Endothelial cell of umbilical vein (primary cell): ENCODE results near the gene SERGEF.

Experiments
- EZH2 ChIP-seq: IDR thresholded peaks from 2 replicates; pipeline ENCODE4 v1.6.1; 2012; ENCODE audit warnings: borderline replicate concordance, low read depth, mild to moderate bottlenecking, moderate library complexity, low read length, inconsistent platforms; ENCODE audit not compliant: severe bottlenecking
- MYC ChIP-seq: IDR thresholded peaks from one replicate; pipeline ENCODE4 v1.6.1; 2011; ENCODE audit warnings: mild to moderate bottlenecking, low read depth, low read length
- POLR2AphosphoS5 ChIP-seq: IDR thresholded peaks from 2 replicates; pipeline ENCODE4 v1.6.1; 2012; ENCODE audit warnings: low read depth, mild to moderate bottlenecking, control low read depth, low read length, moderate library complexity; ENCODE audit not compliant: insufficient read depth
- TF ChIP-seq, protein P1 (sequence below), 2 donors: IDR thresholded peaks; 1 replicate in 1 of 2; 2 replicates in 1 of 2; pipeline ENCODE4 v1.5.1; 2011; ENCODE audit warnings: low read length in 2 of 2, mild to moderate bottlenecking in 2 of 2, moderate library complexity in 2 of 2, control low read depth in 1 of 2, inconsistent platforms in 1 of 2, low read depth in 1 of 2; ENCODE audit not compliant: insufficient read depth in 1 of 2; ENCODE audit errors: extremely low read depth in 1 of 2

DNA sequence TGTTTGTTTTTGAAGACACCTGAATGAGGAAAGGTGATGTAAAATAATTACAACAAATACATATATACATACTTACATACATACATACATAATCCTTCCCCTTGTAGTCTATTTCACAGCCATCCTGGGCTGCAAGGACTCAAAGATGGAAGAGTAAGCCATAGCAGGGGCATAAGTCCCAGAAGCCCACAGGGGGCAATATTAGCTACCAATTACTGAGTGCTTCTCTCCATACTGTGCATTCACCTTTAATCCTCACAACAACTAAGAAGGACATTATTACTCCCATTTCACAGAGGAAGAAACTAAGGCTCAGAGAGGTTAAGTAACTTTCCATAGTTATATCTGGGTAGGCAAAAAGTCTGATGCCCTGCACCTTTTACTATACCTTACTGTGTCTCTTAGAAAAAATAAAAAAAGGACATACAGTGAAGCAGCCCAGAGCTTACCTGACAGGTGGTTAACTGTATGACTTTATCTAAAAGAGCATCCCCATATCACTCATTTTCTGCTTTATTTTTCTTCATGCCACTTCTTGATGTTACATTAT, 2.7 kb downstream of the SERGEF start:
- TF ChIP-seq, protein P1, sequence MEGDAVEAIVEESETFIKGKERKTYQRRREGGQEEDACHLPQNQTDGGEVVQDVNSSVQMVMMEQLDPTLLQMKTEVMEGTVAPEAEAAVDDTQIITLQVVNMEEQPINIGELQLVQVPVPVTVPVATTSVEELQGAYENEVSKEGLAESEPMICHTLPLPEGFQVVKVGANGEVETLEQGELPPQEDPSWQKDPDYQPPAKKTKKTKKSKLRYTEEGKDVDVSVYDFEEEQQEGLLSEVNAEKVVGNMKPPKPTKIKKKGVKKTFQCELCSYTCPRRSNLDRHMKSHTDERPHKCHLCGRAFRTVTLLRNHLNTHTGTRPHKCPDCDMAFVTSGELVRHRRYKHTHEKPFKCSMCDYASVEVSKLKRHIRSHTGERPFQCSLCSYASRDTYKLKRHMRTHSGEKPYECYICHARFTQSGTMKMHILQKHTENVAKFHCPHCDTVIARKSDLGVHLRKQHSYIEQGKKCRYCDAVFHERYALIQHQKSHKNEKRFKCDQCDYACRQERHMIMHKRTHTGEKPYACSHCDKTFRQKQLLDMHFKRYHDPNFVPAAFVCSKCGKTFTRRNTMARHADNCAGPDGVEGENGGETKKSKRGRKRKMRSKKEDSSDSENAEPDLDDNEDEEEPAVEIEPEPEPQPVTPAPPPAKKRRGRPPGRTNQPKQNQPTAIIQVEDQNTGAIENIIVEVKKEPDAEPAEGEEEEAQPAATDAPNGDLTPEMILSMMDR (IDR thresholded peaks at IDR 0.05; ENCODE audit: extremely low read depth in 1 of 2, insufficient read depth in 1 of 2, low read depth in 1 of 2, low read length in 2 of 2) = peak in 1 of 2 donors; percentile 3
- TF ChIP-seq MYC = no peak
- no peak for TF ChIP-seq EZH2
- no peak for TF ChIP-seq POLR2AphosphoS5
